Mesendoderm (in vitro differentiated cells): Measurements from ENCODE around the gene P2RX3. TPM values are rescaled to one million over a fixed set of nuclear protein-coding genes. Genes with fewer than 3 reads are reported as not detected.
"Not testable (repeated sequence)": the region's sequence is repeated elsewhere in the genome, so short reads cannot be mapped to it uniquely, and the experiment has no call there.

Source experiments
- DNase-seq: peaks from one replicate; pipeline ENCODE4 v3.0.0; 2013
- H2AK5ac ChIP-seq: 2 replicates; pipeline ENCODE4 v1.6.1; 2013; ENCODE audit warnings: low read length, inconsistent platforms
- H2BK120ac ChIP-seq: 2 replicates; pipeline ENCODE4 v1.6.1; 2013; ENCODE audit warnings: low read depth, mild to moderate bottlenecking, low read length, moderate library complexity, mixed read lengths
- H2BK15ac ChIP-seq: replicated peaks from 2 replicates; pipeline ENCODE4 v1.6.1; 2013; ENCODE audit warnings: low read depth, mild to moderate bottlenecking, moderate library complexity
- H2BK5ac ChIP-seq: 2 replicates; pipeline ENCODE4 v1.6.1; 2013; ENCODE audit warnings: low read length, inconsistent platforms
- H3K18ac ChIP-seq: 2 replicates; pipeline ENCODE4 v1.6.1; 2013; ENCODE audit warnings: mild to moderate bottlenecking, low read length, mixed read lengths
- H3K23ac ChIP-seq: one replicate; pipeline ENCODE4 v1.6.1; 2013; ENCODE audit warnings: low read length
- H3K27ac ChIP-seq: 2 replicates; pipeline ENCODE4 v1.5.1; 2013; ENCODE audit warnings: low read depth, mild to moderate bottlenecking, inconsistent platforms, low read length, moderate library complexity
- H3K27me3 ChIP-seq: 2 replicates; pipeline ENCODE4 v1.6.1; 2013; ENCODE audit warnings: low read length, control low read depth, mild to moderate bottlenecking, inconsistent platforms; ENCODE audit not compliant: insufficient read depth, poor library complexity
- H3K36me3 ChIP-seq: 2 replicates; pipeline ENCODE4 v1.6.1; 2013; ENCODE audit warnings: low read length, inconsistent platforms; ENCODE audit not compliant: control insufficient read depth, insufficient read depth
- H3K4ac ChIP-seq: one replicate; pipeline ENCODE4 v1.6.1; 2013; ENCODE audit warnings: low read depth, mild to moderate bottlenecking, low read length, moderate library complexity
- H3K4me1 ChIP-seq: 2 replicates; pipeline ENCODE4 v1.6.1; 2013; ENCODE audit warnings: low read depth, low read length, inconsistent platforms; ENCODE audit not compliant: control insufficient read depth
- H3K4me2 ChIP-seq: 2 replicates; pipeline ENCODE4 v1.6.1; 2013; ENCODE audit warnings: low read length
- H3K4me3 ChIP-seq: 2 replicates; pipeline ENCODE4 v1.5.1; 2013; ENCODE audit warnings: mild to moderate bottlenecking, low read length
- H3K56ac ChIP-seq: one replicate; pipeline ENCODE4 v1.6.1; 2013; ENCODE audit warnings: low read length
- H3K79me1 ChIP-seq: 2 replicates; pipeline ENCODE4 v1.6.1; 2013; ENCODE audit warnings: low read length, inconsistent platforms
- H3K79me2 ChIP-seq: 2 replicates; pipeline ENCODE4 v1.6.1; 2013; ENCODE audit warnings: mild to moderate bottlenecking, low read length; ENCODE audit not compliant: control insufficient read depth, insufficient read depth
- H3K9ac ChIP-seq: 2 replicates; pipeline ENCODE4 v1.6.1; 2013; ENCODE audit warnings: low read length, inconsistent platforms
- H4K5ac ChIP-seq: one replicate; pipeline ENCODE4 v1.6.1; 2013; ENCODE audit warnings: low read length
- H4K8ac ChIP-seq: one replicate; pipeline ENCODE4 v1.6.1; 2013; ENCODE audit warnings: low read depth, mild to moderate bottlenecking, control low read depth, low read length, moderate library complexity
- WGBS: extraction: QIAGEN DNeasy Blood & Tissue Kit; methylation state at CpG from one replicate; pipeline ENCODE4 v1.1.7; 2013; ENCODE audit warnings: low lambda C conversion rate, missing lambda C conversion rate; ENCODE audit not compliant: insufficient coverage; ENCODE audit errors: extremely low coverage; 5-methylcytosine and 5-hydroxymethylcytosine counted together
- polyA plus RNA-seq, 2 experiments: library from polyadenylated mRNA; stranded (reverse); fragments of 200-250 nt; gene quantifications; one replicate each; pipeline ENCODE4 v1.2.3, GENCODE V29; 2013

P2RX3 gene
- polyA plus RNA-seq (2013, experiment 1 of 2) = 0.08 TPM
- polyA plus RNA-seq (2013, experiment 2 of 2) = 0.10 TPM

GRCh38 chr11:57338142-57338541, at the start of gene P2RX3:
TSS of gene P2RX3 (plus strand) at chr11:57338352. CDS start at chr11:57338551, 199 bp downstream.
- peaks cover 23% of the 10 kb centered on the region for H3K79me2 ChIP-seq
- no peak within 1 kb of the TSS for H2BK120ac ChIP-seq

GRCh38 chr11:57288771-57289579, 49.2 kb upstream of the P2RX3 start:
- H3K4me2 ChIP-seq = no peak overlapping the region
- H3K79me1 ChIP-seq = no peaks in the 10 kb centered on the region
- H4K5ac ChIP-seq = no peak overlapping the region
- H3K9ac ChIP-seq = no peak overlapping the region
- no peak overlapping the region for H3K27ac ChIP-seq
- H3K18ac ChIP-seq = no peak overlapping the region
- H3K56ac ChIP-seq = no peak overlapping the region
- H2BK15ac ChIP-seq = no peak overlapping the region
- no peaks in the 10 kb centered on the region for H3K4me1 ChIP-seq
- H3K27me3 ChIP-seq = no peaks in the 10 kb centered on the region
- no CpG with 5 or more reads among the region's 11 CpGs for WGBS
- no peak overlapping the region for H2BK5ac ChIP-seq
- H2BK120ac ChIP-seq = no peak overlapping the region
- no peaks in the 10 kb centered on the region for H3K36me3 ChIP-seq
- H2AK5ac ChIP-seq = no peak overlapping the region
- H3K4ac ChIP-seq = no peak overlapping the region
- DNase-seq = no peak
- no peak overlapping the region for H3K4me3 ChIP-seq
- no peaks in the 10 kb centered on the region for H3K79me2 ChIP-seq
- H4K8ac ChIP-seq = no peak overlapping the region
- H3K23ac ChIP-seq = no peak overlapping the region

More at GRCh38 chr11:57338142-57338541, at the start of gene P2RX3:
- no peak within 1 kb of the TSS for H2BK15ac ChIP-seq
- no peak within 1 kb of the TSS for H4K5ac ChIP-seq
- H3K4me2 ChIP-seq = no peak within 1 kb of the TSS
- no peak within 1 kb of the TSS for H4K8ac ChIP-seq
- no CpG with 5 or more reads among the region's 4 CpGs for WGBS
- no peak within 1 kb of the TSS for H3K27ac ChIP-seq
- H2AK5ac ChIP-seq = no peak within 1 kb of the TSS
- no peak for DNase-seq
- H3K4me1 ChIP-seq = peaks cover 7% of the 10 kb centered on the region
- H3K4ac ChIP-seq = no peak within 1 kb of the TSS
- H3K9ac ChIP-seq = no peak within 1 kb of the TSS
- H3K23ac ChIP-seq = no peak within 1 kb of the TSS
- no peak within 1 kb of the TSS for H3K18ac ChIP-seq
- no peaks in the 10 kb centered on the region for H3K27me3 ChIP-seq
- peaks cover under 1% of the 10 kb centered on the region for H3K36me3 ChIP-seq
- H3K4me3 ChIP-seq = no peak within 1 kb of the TSS
- no peak within 1 kb of the TSS for H2BK5ac ChIP-seq
- peaks cover 11% of the 10 kb centered on the region for H3K79me1 ChIP-seq
- peak within 1 kb of the TSS; percentile 36 for H3K56ac ChIP-seq

- H2AK5ac ChIP-seq = no peak overlapping the region
- H4K8ac ChIP-seq = no peak overlapping the region
- H3K4me3 ChIP-seq = no peak overlapping the region
- H3K18ac ChIP-seq = no peak overlapping the region
- H3K27ac ChIP-seq = no peak overlapping the region
- H3K4me2 ChIP-seq = no peak overlapping the region
- no peaks in the 10 kb centered on the region for H3K4me1 ChIP-seq
- H2BK15ac ChIP-seq = no peak overlapping the region
- H3K36me3 ChIP-seq = no peaks in the 10 kb centered on the region
- no peak overlapping the region for H2BK120ac ChIP-seq
- H3K4ac ChIP-seq = no peak overlapping the region
- H3K23ac ChIP-seq = no peak overlapping the region
- H4K5ac ChIP-seq = no peak overlapping the region
- WGBS = no CpG with 5 or more reads among the region's 1 CpG
- H3K27me3 ChIP-seq = no peaks in the 10 kb centered on the region
- H3K79me1 ChIP-seq = no peaks in the 10 kb centered on the region
- no peak overlapping the region for H3K56ac ChIP-seq
- DNase-seq = no peak
- H3K79me2 ChIP-seq = no peaks in the 10 kb centered on the region
- no peak overlapping the region for H3K9ac ChIP-seq
- no peak overlapping the region for H2BK5ac ChIP-seq
These were observed 47.9 kb upstream of the P2RX3 start for GRCh38 chr11:57290288-57290687.

GRCh38 chr11:57294225-57295131, 43.7 kb upstream of the P2RX3 start:
- Histone ChIP-seq H2BK120ac (no peak overlapping the region), H3K56ac (no peak overlapping the region), H3K79me1 (no peaks in the 10 kb centered on the region), H3K4me1 (no peaks in the 10 kb centered on the region), H3K9ac (no peak overlapping the region), H3K18ac (no peak overlapping the region), H2BK15ac (no peak overlapping the region), H2AK5ac (no peak overlapping the region), H3K4me2 (no peak overlapping the region), H3K27me3 (no peaks in the 10 kb centered on the region), H4K5ac (no peak overlapping the region), H3K4me3 (no peak overlapping the region), H4K8ac (no peak overlapping the region), H3K79me2 (no peaks in the 10 kb centered on the region), H3K4ac (no peak overlapping the region), H3K36me3 (peaks cover 2% of the 10 kb centered on the region), H3K23ac (no peak overlapping the region), H3K27ac (no peak overlapping the region), H2BK5ac (no peak overlapping the region)
- DNase-seq = no peak
- WGBS = no CpG with 5 or more reads among the region's 2 CpGs

GRCh38 chr11:57296205-57296604, 41.9 kb upstream of the P2RX3 start:
- H3K18ac ChIP-seq, H3K9ac ChIP-seq, H2BK5ac ChIP-seq, H4K5ac ChIP-seq, H3K4me2 ChIP-seq, H3K56ac ChIP-seq, H2BK15ac ChIP-seq, H3K79me1 ChIP-seq, H4K8ac ChIP-seq, H3K4me3 ChIP-seq, H3K4ac ChIP-seq, H3K79me2 ChIP-seq, H3K23ac ChIP-seq, H2AK5ac ChIP-seq, H3K27ac ChIP-seq, H2BK120ac ChIP-seq, DNase-seq, H3K27me3 ChIP-seq, H3K4me1 ChIP-seq: not testable (repeated sequence)
- peaks cover 15% of the 10 kb centered on the region for H3K36me3 ChIP-seq
- WGBS = no CpG with 5 or more reads among the region's 3 CpGs
